CD4-positive, alpha-beta T cell treated with Interleukin-6 for 4 hours (primary cell): ENCODE data around the gene OSM.

Experiments used
- DNase-seq: peaks from one replicate; pipeline ENCODE4 v3.0.0-alpha.2; 2020; ENCODE audit warnings: mixed read lengths

OSM gene

GRCh38 chr22:30266445-30267381 lies at the start of gene OSM:
OSM (minus strand) TSS chr22:30266851; CDS start chr22:30266799, 52 bp downstream.
- DNase-seq: peak; percentile 75

- peak; percentile 23 for DNase-seq
Observed at GRCh38 chr22:30315962-30316576, 49.4 kb upstream of the OSM start.

DNA sequence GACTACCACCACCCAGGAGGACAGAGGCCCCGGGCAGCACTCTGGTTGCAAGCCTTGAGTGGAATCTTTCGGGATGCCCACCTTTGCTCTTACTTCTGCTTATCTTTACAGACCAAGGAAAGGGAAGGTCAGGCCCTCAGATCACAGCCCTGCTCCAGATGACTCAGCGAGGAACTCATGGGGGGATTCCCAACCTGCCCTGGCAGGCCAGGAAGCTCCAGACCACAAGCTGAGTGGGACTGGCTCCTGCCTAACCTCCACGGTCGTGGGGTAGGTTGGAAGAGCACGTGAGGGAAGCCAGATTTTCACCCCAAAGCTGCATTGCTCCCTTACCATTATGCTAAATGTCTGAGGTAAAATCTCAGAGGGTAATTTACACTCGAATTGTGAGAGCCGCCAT lies 48.3 kb upstream of the OSM start:
- DNase-seq: peak; percentile 57

DNA sequence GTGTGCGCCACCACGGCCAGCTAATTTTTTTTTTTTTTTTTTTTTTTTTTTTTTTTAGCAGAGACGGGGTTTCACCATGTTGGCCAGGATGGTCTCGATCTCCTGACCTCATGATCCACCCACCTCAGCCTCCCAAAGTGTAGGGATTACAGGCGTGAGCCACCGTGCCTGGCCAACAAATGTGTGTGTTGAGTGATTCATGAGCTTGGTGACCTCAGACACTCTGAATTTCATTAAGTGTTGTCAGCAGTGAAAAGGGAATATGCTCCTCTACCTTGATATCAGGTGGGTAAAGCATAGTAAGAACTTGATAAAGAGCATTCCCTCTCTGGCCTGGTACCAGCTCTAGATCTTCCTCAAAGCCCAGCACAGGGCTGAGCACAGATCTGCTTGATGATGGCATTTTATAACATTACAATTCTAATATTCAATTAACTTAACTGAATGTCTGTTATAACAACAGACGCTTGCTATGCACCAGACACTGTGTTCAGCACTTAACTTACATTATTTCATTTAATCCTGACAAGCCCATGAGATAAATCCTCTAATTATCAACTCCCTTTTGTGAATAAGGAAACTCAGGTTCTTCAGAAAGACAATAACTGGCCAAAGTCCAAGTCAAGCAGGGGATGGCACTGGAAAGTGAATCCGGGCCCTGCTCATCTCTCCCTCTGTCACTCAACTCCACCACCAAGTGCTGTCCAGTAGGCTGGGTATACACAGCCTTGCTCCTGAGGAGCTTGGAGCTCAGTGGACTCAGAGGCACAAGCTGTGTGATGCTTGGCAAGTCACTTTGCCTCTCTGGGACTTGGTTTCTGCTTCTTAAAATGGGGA lies 47.1 kb upstream of the OSM start:
- DNase-seq: no peak

GRCh38 chr22:30312053-30312452 lies 45.4 kb upstream of the OSM start:
- DNase-seq: peak; percentile 33

GRCh38 chr22:30310881-30311771 lies 44.5 kb upstream of the OSM start:
- no peak for DNase-seq

GRCh38 chr22:30309951-30310741 lies 43.5 kb upstream of the OSM start:
- DNase-seq: peak; percentile 43

DNA sequence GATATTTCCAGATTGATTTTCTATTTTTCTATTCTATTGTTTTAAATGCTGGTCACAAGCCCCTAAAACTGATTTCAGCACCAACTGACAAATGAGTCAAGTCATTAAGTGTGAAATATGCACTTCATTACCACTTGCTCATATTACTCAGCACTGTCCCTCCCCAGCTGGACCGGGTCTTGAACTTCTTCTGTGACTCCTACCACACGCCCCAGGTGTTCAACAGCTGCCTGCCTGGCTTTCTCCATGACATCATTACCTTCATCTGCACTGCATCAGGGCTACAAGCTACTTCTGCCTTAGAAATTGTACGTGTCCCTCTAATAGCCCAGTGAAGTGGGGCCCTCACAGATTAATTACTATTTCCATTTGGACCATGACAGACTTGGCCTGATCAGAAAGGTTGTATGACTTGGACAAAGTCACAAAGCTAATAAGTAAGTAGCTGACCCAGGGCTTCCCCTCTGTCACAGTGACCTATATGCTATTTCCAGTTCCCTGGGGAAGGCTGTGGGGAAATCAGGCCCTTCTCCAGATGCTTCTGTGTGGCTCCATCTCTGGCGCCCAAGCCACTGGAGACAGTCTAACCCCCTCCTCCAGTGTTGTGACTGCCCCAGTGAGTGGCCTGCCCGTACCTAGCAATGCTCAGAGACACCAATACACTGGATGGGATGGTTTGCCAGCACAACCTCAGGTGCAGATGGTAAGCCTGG lies 42.0 kb upstream of the OSM start:
- DNase-seq: peak; percentile 63

DNA sequence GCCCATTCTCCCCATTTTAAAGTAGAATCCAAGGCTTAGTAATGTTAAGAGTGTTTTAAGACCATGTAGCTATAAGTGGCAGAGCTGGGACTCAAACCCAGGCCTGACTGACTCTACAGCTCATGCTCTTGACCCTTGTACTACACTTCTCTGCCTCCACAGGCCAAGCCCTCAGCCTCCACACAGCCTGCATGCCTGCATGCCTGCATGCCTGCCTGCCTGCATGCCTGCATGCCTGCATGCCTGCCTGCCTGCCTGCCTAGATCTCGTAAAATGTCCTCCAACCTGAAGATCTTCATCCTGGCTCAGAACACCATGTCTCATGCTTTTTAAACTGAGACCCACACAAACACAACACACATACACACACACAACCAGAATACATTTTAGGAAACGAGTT lies 41.4 kb upstream of the OSM start:
- no peak for DNase-seq

GRCh38 chr22:30307041-30307574 lies 40.5 kb upstream of the OSM start:
- DNase-seq: no peak

DNA sequence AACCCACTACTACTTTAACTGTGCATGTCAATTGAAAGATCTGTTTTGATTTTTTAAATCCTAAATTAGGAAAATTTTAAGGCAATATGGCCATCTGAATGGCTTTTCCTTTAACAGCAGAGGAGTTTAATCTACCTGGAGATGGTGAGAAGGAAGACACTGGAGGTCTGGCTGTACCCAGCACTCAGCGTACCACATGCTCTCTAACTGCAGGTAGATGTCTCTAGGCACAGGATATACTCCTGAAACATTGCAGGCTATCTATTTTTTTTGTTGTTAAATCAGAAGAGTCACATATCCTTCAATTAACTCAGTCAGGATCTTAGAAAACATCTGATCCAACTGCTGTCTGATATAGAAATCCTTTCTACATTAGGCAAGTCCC lies 40.0 kb upstream of the OSM start:
- DNase-seq: peak; percentile 38

DNA sequence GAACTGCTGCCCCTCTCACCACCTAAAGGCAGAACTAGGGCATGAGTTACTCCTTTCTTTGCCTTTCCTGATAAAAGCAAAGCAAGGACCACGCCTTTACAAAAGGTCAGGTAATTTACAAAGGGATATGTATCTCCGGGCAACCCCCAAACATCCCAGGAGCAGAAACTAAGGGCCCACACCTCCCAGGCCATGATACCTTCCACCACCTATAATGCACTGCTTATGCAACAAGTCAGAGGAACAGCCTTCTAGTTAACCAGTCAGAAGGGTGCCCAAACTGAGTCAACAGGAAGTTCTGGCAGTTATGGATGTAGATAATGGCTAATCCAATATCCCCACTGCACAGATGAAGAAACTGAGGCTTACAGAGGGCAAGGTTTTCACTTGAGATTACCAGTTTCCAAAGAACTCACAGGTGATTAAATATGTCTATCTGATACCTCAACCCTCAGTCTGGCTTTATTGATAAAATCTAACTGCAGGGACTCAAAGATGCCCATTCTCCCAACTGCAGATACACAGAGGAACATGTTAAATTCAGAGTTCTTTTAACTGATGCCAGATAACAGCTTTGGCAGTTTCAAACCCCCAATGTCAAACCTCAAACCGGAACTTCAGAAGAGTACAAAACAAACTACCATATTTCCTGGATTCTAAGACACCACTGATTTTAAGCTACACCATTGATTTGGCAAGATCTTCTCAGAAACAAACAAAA lies 39.4 kb upstream of the OSM start:
- peak; percentile 48 for DNase-seq

- DNase-seq: peak; percentile 73
Observed at GRCh38 chr22:30305519-30305905, 38.9 kb upstream of the OSM start.

DNA sequence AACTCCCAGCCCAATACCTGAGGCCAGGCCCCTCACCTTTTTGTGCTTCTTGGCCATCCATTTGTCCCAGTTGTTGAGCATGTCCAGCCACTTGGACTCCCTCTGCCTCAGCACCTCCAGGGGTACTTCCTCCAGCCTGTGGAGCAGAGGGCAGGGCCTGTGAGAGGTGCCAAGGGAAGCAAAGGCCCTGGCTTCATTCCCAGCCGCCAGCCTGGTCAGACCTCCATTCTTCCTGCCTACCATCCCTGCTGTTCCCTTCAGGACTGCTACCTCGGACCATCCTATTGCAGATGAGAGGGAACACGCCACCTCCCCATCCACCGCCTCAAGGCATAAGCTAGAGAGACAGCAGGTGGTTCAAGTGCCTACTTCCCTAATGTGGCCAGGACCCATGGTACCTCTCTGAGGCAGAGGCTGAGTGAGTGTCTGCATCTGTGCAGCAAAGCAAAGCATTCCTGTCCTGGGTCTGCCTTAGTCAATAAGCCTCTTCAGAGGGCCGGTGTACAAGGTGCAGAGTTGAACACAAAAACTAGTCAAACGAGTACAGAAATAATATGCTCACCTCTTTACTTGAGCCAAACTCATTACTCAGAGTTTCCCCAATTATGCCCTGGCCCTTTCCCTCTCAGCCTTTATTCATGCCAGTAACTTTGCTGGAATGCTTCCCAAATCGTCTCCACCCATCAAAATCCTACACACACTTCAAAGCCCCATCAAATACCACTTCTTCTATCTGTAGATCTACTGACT lies 38.0 kb upstream of the OSM start:
- no peak for DNase-seq

GRCh38 chr22:30302810-30303138 lies 36.1 kb upstream of the OSM start:
- DNase-seq: no peak

- DNase-seq: no peak
Observed at GRCh38 chr22:30301995-30302809, 35.6 kb upstream of the OSM start.

GRCh38 chr22:30299322-30299721 lies 32.7 kb upstream of the OSM start:
- DNase-seq: no peak

DNA sequence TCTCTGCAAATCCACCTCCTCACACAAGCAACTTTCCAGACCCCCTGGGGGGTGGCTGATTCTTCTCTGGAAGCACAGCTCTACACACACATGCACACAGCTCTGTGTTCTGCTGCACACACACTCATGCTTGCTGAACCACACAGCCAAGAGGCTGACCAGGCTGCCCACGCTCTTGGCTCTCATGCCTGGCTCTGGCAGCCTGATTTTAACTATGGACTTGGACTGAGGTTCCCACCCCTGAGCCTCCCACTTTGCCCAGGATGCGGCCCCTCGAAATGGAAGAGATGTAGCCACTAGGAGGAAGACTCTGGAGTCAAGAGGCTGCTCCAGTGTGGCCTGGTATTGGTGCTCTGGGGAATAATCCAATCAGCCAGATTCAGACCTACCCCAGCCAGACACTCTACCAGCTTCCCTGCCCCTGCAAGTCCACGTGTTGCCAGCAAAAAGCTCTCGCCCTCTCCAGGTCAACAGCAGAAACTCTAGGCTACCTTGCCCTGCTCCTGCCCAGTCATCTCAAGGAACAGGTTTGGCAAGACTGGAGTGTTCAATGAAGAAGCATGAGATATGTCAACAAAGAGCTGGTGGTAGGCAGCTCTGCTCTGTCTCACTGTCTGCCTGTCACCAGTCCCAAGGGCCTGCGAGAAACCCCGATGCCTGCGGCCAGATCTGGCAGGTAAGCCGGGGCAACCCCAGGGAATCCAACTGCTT lies 31.5 kb upstream of the OSM start:
- no peak for DNase-seq
